Activated CD8-positive, alpha-beta memory T cell treated with anti-CD3 and anti-CD28 coated beads, Interleukin-2, amount 10 ng/mL, durations not matched to agents 7 days and 5 days (primary cell): ENCODE measurements around the gene DYSF. TPM values are rescaled to one million over a fixed set of nuclear protein-coding genes. Genes with fewer than 3 reads are reported as not detected.

Experiments used
- ATAC-seq: fragments of 150-1000 bp; cut with Tn5 transposase; one replicate; pipeline ENCODE4 v1.10.0; 2021; ENCODE audit warnings: moderate library complexity
- CTCF ChIA-PET: fragments of 350-600 bp; sonication (Branson Sonifier 250); formaldehyde crosslinking; loops from one replicate; lab custom pipeline; 2021; ENCODE audit warnings: antibody characterized with exemption; lab: Charles Lee
- DNase-seq: peaks from one replicate; pipeline ENCODE4 v3.0.0-alpha.2; 2020
- H3K27ac Mint-ChIP-seq: one replicate; pipeline ENCODE4 v1.8.0; 2021; ENCODE audit warnings: mild to moderate bottlenecking, mixed read lengths
- H3K27me3 Mint-ChIP-seq: one replicate; pipeline ENCODE4 v1.8.0; 2021; ENCODE audit warnings: mixed read lengths
- H3K36me3 Mint-ChIP-seq: one replicate; pipeline ENCODE4 v1.8.0; 2021; ENCODE audit warnings: mild to moderate bottlenecking, mixed read lengths
- H3K4me1 Mint-ChIP-seq: one replicate; pipeline ENCODE4 v1.8.0; 2021; ENCODE audit warnings: mixed read lengths
- H3K4me3 Mint-ChIP-seq: one replicate; pipeline ENCODE4 v1.8.0; 2021; ENCODE audit warnings: mild to moderate bottlenecking, moderate library complexity, mixed read lengths
- H3K9me3 Mint-ChIP-seq: one replicate; pipeline ENCODE4 v1.8.0; 2022; ENCODE audit warnings: low read depth, mixed read lengths
- total RNA-seq, 2 experiments: library from RNA; stranded (reverse); gene quantifications; one replicate each; pipeline ENCODE4 v1.2.3, GENCODE V29; 2021

The DYSF gene
- total RNA-seq, 2 experiments from 2014 or later = 7.3 to 8.9 TPM

DNA sequence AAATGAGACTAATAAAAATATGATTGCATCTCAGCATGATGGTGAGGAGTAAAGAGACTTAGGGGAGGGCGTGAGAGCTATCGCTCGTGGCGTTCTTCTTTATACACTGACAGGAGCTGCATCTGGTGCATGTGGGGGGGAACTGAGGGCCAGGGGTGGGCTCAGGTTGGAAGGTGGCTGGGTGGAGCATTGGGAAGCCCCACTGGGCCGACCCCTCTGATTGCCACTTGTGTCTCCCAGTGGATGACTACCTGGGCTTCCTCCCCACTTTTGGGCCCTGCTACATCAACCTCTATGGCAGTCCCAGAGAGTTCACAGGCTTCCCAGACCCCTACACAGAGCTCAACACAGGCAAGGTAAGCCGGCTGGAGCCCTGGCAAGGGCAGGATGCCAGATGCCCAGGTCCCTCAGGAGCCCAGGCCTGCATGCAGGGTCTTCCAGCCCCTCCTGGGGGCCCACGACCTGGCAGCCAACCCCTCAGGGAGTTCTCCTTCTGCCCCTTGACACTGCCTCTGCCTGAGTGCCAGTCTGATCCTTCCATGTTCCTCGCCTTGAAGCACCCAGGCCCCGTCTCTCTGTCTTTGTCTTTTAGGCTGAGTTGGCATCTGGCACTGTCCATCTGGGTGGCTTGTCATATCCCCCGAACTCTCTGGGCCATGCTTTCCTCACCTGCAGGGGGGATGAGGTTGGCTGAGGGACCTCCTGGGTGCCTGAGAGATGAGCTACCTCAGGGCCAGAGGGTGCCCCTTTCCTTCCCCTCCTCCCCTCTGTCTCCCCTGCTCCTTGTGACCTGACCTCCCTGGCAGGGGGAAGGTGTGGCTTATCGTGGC, 97.7 kb downstream of the DYSF start:
- DNase-seq = no peak
- peaks cover 7% of the 10 kb centered on the region for H3K27me3 Mint-ChIP-seq
- no peak overlapping the region for H3K27ac Mint-ChIP-seq
- H3K4me1 Mint-ChIP-seq = no peaks in the 10 kb centered on the region
- CTCF ChIA-PET = interaction anchor here (0.9 to 1.7 kb wide), 4 partner anchors 14 to 599 kb away, joined by 3 to 7 read pairs (median 3); no protein-coding TSS in a partner anchor
- no peaks in the 10 kb centered on the region for H3K9me3 Mint-ChIP-seq
- no peak for ATAC-seq
- H3K36me3 Mint-ChIP-seq = no peaks in the 10 kb centered on the region
- no peak overlapping the region for H3K4me3 Mint-ChIP-seq

DNA sequence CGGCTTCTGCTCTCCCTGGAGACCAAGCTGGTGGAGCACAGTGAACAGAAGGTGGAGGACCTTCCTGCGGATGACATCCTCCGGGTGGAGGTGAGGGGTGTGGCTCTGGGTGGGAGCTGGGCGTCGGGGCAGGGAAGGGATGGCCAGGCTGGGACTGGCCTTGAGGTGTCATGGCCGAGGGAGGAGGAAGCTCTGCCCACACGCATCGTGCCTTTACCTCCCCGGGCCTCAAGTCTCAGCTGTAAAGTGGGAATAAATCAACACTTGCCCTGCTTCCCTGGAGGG, 98.2 kb downstream of the DYSF start:
- no peak for DNase-seq
- Mint-ChIP-seq H3K36me3 (no peaks in the 10 kb centered on the region), H3K27ac (no peak overlapping the region), H3K9me3 (no peaks in the 10 kb centered on the region), H3K4me1 (no peaks in the 10 kb centered on the region), H3K27me3 (peaks cover 3% of the 10 kb centered on the region), H3K4me3 (no peak overlapping the region)
- CTCF ChIA-PET = interaction anchor here (0.9 to 1.7 kb wide), 3 partner anchors 21 to 599 kb away, joined by 3 to 7 read pairs (median 3); no protein-coding TSS in a partner anchor
- ATAC-seq = no peak

DNA sequence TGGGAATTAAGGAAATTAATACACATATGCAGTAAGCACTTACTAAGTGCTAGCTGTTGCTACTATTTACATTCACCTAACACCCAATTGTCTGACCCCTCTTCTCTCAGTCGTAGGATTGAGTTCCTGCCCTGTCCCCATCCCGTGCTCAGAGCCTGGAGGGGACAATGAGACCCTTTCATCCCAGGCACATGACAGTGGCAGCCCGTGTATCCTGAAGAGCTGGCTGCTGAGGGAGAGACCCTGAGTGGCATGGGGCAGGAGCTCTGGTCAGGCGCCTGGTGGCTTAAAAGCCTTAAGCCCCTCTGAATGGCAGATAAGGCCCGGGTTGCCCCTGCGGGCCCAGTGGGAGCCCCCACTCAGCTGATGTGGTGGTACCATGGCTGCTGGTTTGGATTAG, 99.0 kb downstream of the DYSF start:
- H3K9me3 Mint-ChIP-seq = no peaks in the 10 kb centered on the region

DNA sequence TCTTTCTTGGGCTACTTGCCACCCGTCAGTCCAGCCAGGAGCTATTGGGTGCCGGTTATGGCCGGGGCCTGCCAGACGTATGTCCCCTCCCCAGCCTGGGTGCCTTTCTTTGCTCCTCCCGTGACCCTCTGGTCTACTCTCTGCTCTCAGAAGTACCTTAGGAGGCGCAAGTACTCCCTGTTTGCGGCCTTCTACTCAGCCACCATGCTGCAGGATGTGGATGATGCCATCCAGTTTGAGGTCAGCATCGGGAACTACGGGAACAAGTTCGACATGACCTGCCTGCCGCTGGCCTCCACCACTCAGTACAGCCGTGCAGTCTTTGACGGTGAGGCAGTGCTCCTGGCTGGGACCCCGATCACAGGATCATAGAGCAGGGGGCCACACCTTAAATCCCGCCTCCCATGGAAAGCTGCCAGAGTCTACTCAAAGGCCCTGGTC, 99.5 kb downstream of the DYSF start:
- H3K4me1 Mint-ChIP-seq = no peaks in the 10 kb centered on the region
- no peaks in the 10 kb centered on the region for H3K9me3 Mint-ChIP-seq
- H3K27ac Mint-ChIP-seq = no peak overlapping the region
- CTCF ChIA-PET = interaction anchor here (1.7 kb wide), 1 partner anchor 38 kb away, joined by 3 read pairs; no protein-coding TSS in a partner anchor
- H3K27me3 Mint-ChIP-seq = no peaks in the 10 kb centered on the region
- DNase-seq (no peak), ATAC-seq (no peak)
- H3K36me3 Mint-ChIP-seq = no peaks in the 10 kb centered on the region
- no peak overlapping the region for H3K4me3 Mint-ChIP-seq

More for the DNA sequence above, 99.0 kb downstream of the DYSF start:
- H3K4me1 Mint-ChIP-seq = no peaks in the 10 kb centered on the region
- H3K4me3 Mint-ChIP-seq = no peak overlapping the region
- H3K27me3 Mint-ChIP-seq = no peaks in the 10 kb centered on the region
- no peak overlapping the region for H3K27ac Mint-ChIP-seq
- no peaks in the 10 kb centered on the region for H3K36me3 Mint-ChIP-seq
- DNase-seq (no peak), ATAC-seq (no peak)
- CTCF ChIA-PET = interaction anchor here (0.9 to 1.7 kb wide), 3 partner anchors 22 to 598 kb away, joined by 3 to 7 read pairs (median 3); no protein-coding TSS in a partner anchor

DNA sequence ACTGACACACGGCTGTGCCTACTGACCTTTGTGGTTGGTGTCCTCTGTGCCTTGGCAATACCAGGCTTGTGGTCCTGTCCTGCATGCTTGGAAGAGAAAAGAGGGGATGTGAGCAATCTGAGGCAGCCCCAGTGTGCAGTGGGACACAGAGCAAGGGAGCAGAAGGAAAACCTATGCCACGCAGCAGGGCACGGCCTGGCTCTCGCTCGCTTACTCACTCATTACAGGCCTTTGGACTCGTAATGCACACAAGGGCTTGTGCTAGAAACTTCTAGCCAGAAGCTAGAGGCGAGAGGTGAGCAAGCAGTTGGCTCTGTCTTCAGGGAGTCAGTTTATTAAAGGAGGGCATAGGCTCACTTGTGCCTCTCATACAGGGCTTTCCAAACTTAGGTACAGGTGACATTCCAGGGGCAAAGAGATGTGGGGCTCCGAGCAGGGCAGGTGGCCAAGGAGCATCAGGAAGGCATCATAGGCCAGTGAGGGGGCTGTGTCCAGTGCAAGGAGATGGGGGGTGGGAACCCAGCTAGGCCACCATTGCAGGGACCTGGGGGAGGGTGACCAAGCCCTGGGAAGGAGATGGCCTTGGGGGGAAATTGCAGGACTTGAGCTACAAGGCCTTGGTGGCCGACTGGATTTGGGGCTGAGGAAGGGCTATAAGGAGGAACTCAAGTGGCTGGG, 100.8 kb downstream of the DYSF start:
- no peak overlapping the region for H3K4me3 Mint-ChIP-seq
- ATAC-seq (no peak), DNase-seq (no peak)
- CTCF ChIA-PET = no interaction called here
- H3K27ac Mint-ChIP-seq = no peak overlapping the region
- no peaks in the 10 kb centered on the region for H3K27me3 Mint-ChIP-seq
- H3K9me3 Mint-ChIP-seq = no peaks in the 10 kb centered on the region
- no peaks in the 10 kb centered on the region for H3K4me1 Mint-ChIP-seq
- H3K36me3 Mint-ChIP-seq = no peaks in the 10 kb centered on the region

DNA sequence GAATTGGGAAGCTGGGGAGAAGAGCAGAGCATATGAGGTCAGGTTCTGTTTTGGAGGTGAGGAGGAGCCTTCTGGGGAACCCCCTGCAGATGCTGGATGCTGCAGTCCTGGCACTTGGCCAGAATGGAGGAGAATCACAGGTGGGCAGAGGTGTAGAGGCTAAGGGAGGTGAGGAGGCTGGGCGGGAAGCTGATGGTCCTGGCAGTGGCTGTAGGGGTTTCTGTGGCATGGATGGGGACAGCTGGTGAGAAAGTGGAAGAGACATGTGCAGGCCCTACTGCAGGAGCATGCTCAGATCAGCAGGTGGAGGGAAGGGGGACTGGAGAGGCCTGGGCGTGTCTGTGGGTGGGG, 101.3 kb downstream of the DYSF start:
- H3K9me3 Mint-ChIP-seq = no peaks in the 10 kb centered on the region

DNA sequence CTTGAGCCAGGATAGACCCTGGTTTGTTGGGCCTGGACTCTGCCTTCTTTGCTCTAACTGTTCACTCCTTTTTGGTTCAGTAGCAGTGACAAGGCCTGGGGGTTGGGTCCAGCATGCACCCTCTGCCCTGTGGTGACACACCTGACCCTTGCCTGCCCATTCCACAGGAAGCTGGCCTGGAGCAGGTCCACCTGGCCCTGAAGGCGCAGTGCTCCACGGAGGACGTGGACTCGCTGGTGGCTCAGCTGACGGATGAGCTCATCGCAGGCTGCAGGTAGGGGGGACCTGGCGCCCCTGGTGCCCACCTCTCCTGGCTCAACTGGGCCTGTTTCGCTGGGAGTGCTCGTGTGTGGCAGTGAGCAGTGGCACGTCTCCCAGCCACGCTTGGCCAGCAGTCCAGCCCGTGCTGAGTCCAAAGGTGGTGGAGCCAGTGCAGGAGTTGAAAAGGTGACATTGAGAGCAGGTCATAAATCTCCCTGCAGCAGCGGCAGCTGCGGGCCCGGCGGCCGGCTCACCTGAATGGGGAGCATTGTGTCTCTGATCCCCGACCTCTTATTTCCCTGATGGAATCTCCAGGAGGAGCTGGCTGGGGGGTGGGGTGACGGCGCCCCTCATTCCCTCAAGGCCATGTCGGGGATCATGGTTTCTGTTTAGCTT, 102.6 kb downstream of the DYSF start:
- Mint-ChIP-seq H3K4me3 (no peak overlapping the region), H3K9me3 (no peaks in the 10 kb centered on the region), H3K4me1 (no peaks in the 10 kb centered on the region), H3K27me3 (no peaks in the 10 kb centered on the region), H3K36me3 (no peaks in the 10 kb centered on the region), H3K27ac (no peak overlapping the region)
- CTCF ChIA-PET = no interaction called here
- ATAC-seq = no peak
- no peak for DNase-seq

More for the DNA sequence above, 101.3 kb downstream of the DYSF start:
- Mint-ChIP-seq H3K4me1 (no peaks in the 10 kb centered on the region), H3K27ac (no peak overlapping the region), H3K4me3 (no peak overlapping the region), H3K36me3 (no peaks in the 10 kb centered on the region), H3K27me3 (no peaks in the 10 kb centered on the region)
- CTCF ChIA-PET = no interaction called here
- DNase-seq (no peak), ATAC-seq (no peak)

DNA sequence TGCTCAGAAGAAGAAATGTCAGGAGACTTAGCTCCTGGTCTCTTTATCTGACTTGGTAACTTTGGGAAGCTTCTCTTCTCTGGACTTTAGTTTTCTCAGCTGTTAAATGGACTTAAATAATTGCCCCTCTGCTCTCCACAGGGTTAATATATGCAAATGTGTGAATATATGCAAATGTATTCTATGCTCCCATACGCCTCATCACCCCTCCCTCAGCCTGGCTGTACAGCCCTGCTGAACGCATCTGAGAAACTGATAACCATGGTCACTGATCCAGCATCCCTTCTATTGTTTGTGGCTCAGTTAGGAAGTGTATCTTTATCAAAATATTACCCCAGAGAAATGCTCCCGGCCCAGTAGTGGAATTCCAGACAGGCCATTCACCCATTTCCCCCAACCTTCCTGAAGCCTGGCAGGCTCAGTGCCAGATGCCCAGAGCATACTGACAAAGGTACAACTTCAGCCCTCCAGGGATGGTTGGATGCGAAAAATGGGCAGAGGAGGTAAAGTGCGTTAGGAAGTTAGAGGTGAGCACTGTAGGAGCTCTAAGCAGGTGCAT, 103.4 kb downstream of the DYSF start:
- no peaks in the 10 kb centered on the region for H3K9me3 Mint-ChIP-seq
- no peaks in the 10 kb centered on the region for H3K27me3 Mint-ChIP-seq
- no peaks in the 10 kb centered on the region for H3K36me3 Mint-ChIP-seq
- DNase-seq (no peak), ATAC-seq (no peak)
- no peak overlapping the region for H3K27ac Mint-ChIP-seq
- CTCF ChIA-PET = no interaction called here
- H3K4me3 Mint-ChIP-seq = no peak overlapping the region
- H3K4me1 Mint-ChIP-seq = no peaks in the 10 kb centered on the region

DNA sequence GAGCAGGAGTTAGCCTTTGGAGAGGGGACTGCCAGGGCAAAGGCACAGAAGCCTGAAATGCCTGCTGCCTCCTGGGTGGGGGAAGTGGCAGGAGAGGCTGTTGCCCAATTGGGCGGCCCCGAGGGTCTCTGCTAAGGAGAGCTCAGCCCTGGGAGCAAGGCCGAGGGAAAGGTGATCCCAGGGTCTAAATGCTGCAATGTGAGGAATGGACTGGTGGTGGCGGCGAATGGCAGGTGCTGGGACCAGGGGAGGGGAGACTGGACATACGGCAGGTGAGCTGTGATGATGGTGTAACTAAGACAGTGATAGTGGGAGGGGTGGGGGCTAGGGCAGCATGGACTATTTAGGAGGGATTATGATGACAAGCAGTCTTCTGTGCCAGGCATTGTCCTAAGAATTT, 104.0 kb downstream of the DYSF start:
- DNase-seq (no peak), ATAC-seq (no peak)
- Mint-ChIP-seq H3K27me3 (no peaks in the 10 kb centered on the region), H3K27ac (no peak overlapping the region), H3K9me3 (no peaks in the 10 kb centered on the region), H3K4me1 (no peaks in the 10 kb centered on the region), H3K4me3 (no peak overlapping the region), H3K36me3 (no peaks in the 10 kb centered on the region)
- CTCF ChIA-PET = interaction anchor here (1.3 kb wide), 1 partner anchor 593 kb away, joined by 4 read pairs; no protein-coding TSS in a partner anchor

DNA sequence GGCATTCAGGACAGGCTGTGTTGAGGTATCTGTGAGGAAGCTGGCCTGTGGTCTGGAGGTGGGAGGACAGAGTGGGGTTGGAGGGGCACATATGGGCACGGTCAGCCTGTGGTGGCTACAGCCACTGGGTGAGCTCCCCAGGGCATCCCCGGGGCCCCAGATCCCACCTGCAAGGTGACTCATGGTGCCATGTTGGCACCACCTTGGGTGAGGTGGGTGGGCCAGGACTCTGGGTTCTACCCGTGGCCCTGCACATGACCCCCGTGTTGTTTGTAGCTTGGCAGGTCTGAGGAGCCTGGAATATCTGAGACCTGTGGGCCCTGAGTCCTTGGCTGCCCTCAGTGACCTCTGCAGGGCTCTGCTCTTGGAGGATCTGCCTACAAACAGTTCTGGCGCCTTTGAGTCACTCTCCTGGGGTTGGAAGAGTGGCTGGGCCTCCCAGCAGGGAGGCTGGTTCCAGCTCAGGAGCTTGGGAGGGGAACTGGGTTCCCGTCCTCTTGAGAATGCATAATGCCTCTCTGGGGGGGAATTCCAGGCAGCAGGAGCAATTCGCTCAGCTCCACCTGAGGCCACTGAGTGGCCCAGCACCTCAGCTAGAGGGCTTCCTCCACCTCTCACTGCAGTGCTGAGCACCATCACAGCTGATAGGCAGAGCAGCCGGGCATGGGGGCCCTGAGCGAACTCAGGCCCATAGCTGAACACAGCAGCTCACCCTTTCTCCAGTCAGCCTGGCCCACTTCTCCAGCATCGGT, 105.1 kb downstream of the DYSF start:
- Mint-ChIP-seq H3K4me3 (no peak overlapping the region), H3K27me3 (no peaks in the 10 kb centered on the region), H3K9me3 (no peaks in the 10 kb centered on the region), H3K36me3 (no peaks in the 10 kb centered on the region), H3K4me1 (no peaks in the 10 kb centered on the region), H3K27ac (no peak overlapping the region)
- CTCF ChIA-PET = interaction anchor here (1.3 kb wide), 1 partner anchor 592 kb away, joined by 4 read pairs; no protein-coding TSS in a partner anchor
- DNase-seq = no peak
- no peak for ATAC-seq

DNA sequence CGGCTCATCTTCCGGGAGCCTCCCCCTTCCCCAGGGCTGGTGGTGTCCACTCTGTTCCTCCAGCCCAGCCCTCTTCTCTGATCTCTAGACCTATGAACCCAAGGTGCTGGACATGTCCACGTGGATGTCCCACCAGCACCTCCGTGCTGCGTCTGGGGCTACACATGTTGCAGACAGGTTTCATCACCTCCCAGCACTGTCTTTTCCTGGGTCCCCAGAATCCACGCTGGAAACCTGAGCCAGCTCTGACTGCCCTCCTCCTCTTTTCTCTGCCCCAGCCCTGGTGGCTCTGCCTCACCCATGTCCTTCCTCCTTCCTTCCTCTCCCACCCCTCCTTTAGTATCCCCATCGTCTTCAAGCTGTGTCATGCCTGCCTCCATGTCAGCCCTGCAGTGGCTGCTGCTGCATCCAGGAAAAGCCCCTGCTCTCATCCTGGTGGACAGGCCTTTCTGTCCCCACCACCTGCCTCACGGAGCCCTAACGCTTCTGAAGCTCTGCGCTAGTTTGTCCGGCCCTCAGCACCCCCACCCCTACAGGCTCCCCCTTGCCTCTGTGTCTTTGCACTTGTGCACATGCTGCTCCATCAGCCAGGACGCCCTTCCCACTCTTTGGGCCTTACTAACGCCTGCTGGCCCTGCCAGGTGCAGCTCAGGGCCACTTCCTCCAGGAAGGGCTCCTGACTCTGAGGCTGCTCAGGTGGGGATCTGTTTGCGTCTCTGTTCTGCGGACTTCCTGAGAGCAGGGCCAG, 105.9 kb downstream of the DYSF start:
- no peak overlapping the region for H3K4me3 Mint-ChIP-seq
- no peaks in the 10 kb centered on the region for H3K9me3 Mint-ChIP-seq
- H3K4me1 Mint-ChIP-seq = no peaks in the 10 kb centered on the region
- CTCF ChIA-PET = no interaction called here
- no peak for DNase-seq
- no peak for ATAC-seq
- no peaks in the 10 kb centered on the region for H3K27me3 Mint-ChIP-seq
- no peak overlapping the region for H3K27ac Mint-ChIP-seq
- H3K36me3 Mint-ChIP-seq = no peaks in the 10 kb centered on the region

DNA sequence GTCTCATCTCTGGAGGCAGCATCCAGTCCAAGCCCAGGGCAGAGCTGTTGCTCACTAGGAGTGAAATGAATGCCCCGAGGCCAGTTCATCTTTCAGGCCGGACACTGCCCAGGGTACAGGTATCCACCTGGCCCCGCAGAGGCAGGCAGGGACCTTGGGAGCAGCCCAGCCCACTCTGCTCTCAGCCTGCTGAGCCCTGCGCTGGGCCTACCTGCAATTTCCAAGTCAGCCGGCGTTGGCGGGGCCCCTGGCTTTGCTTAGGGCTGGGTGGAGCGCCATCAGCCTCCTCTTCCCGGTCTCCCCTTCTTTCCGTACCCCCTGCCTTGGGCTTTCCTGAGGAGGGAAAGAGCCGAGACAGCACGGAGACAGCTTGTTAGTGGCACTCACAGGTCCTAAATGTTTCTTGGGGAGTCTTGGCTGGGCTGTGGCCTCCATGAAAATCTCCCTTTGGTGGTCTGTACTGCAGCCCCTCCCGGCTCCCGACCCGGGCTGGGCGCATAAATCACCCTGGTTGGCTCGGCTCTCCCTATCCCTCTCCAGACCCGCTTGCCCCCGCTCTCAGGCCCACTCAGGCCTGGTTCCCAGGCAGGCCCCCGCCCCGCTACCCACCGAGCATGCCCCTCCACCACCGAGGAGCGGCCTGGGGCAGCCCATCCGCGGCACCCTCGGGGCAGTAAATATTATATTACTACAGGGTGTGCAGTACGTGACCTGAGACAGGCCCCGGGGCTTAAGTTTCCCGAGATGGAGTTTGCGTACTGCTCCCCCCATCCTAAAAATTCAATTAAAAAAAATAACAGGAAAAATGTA, 106.7 kb downstream of the DYSF start:
- Mint-ChIP-seq H3K36me3 (no peaks in the 10 kb centered on the region), H3K9me3 (no peaks in the 10 kb centered on the region), H3K4me3 (no peak overlapping the region), H3K4me1 (no peaks in the 10 kb centered on the region), H3K27me3 (no peaks in the 10 kb centered on the region), H3K27ac (no peak overlapping the region)
- CTCF ChIA-PET = no interaction called here
- ATAC-seq (no peak), DNase-seq (no peak)
